GM08714 (cell line): ENCODE data around the gene DNMT3A.

ENCODE experiments used
- H3K4me3 ChIP-seq: fragments of 200-500 bp; sonication (Bioruptor generic); 2 replicates; pipeline ENCODE4 v1.5.1; 2014; ENCODE audit warnings: mild to moderate bottlenecking, low read length, inconsistent platforms
- ZNF274 ChIP-seq: IDR thresholded peaks from 2 replicates; pipeline ENCODE4 v1.6.1; 2012; ENCODE audit warnings: mild to moderate bottlenecking, low read depth, low read length

DNMT3A gene

DNA sequence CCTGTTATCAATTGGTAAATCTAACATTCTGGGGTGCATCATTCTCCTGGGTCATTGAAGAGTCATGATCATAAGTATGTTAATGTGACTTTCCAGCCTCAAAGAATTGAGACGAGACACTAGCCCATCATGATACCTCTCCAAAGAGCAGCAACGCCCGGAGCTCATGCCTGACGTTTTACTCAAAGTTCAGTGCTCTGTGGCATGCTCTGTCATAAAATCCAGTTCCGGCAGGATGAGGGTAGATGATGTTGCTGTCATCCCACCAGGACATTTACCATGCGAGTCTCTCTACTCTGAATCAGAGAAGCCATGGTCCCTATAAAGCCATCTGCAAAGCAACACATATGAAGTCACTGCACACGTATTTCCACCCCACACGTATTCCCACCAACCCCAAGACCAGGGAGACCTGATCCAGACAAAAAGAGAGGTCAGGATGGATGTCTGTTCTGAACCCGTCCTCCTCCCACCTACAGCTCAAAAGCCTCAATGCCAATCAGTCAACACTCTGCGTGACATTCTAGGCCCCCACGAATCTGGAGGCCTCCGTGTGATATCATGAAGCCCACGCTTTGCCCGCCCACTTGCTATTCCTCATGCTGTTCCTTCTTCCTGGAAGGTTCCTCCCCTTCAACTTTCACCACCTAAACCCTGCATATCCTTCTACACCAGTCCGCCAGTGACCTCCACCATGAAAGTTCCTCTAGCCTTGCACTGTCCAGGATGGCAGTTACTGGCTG, 85.8 kb downstream of the DNMT3A start:
- TF ChIP-seq ZNF274: no peak
- no peak overlapping the region for H3K4me3 ChIP-seq

DNA sequence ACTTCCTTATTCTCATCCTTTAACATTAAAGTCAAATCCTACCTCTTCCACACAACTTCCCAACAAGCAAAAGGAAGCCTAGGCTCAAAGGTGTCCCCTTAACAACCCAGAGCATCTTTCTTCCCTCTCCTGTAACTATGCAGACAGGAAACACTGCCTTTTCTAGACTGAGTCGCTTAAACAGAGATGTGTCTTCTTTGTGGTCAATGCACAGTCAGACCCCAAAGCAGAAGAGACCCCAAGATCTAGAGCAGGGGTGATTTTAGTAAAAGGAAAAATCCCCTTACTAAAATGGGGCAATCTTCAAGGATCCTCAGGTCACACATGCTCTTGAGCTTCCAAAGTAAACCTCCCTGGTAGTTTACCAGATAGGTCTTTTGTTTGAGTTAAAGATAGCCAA, 86.8 kb downstream of the DNMT3A start:
- TF ChIP-seq ZNF274: no peak
- H3K4me3 ChIP-seq: no peak overlapping the region

DNA sequence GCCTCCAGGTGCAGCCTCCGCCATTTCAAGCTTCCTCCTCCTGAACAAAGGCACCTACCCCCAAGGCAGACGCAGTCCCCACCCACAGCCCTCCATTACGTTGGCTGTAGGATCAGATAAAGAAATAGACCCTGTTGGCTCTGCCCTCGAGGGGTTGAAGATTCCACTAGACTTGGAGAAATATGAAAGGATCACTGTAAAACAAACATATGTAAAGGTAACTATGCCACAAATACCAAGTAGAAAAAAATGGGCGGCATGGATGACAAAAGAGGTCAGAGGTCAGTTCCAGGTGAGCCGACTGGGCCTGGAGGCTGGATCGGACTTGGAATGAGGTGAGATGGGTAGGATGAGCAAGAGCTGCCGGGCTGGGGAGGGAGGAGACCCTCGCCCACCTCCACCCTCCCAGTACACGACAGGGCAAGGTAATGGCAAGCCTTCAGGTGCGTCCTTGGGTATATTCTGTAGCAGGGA, 88.5 kb downstream of the DNMT3A start:
- no peak for TF ChIP-seq ZNF274
- H3K4me3 ChIP-seq: no peak overlapping the region

DNA sequence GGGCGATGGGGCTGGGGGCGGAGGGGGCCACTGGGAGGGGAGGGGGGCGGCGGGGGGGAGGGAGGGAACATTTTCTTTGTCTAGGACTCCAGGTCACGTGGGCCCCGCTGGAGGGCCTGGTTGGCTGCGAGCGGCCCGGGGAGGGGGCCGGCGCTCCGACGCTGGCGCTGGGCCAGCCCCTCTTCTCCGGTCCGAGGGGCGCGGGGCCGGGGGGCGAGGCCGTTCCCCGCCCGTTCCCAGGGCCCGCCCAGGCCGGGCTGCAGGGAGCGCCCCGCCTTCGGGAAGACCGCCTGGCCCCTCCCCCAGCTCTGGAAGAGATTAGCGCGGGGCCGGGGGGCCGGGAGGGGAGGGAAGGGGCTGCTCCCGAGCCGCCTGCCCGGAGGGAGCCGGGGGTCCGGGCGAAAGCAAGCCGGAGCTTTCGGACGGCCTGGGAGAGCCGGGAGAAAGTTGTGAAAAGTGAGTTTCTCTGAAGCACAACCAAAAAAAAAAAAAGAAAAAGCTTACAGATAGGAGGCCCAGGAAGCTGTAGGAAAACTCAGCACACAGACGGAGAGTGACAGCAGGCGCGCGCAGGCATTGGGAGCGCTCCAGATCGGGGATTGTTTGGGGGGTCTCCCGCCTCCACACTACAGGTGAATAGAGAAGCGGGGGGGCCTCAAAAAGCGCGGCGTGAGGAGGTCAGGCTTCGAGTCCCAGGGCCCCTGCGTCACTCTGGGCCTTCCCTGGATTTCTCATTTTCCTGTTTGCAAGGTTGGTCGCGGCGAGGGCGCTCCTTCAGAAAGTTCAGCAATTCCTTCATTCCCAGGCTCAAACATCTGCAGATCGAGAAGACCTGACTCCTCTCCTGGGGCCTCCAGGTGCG, 89.2 kb downstream of the DNMT3A start:
- no peak for TF ChIP-seq ZNF274
- H3K4me3 ChIP-seq: peak overlapping the region; percentile 26; the same call in 1 of the 2 replicates

DNA sequence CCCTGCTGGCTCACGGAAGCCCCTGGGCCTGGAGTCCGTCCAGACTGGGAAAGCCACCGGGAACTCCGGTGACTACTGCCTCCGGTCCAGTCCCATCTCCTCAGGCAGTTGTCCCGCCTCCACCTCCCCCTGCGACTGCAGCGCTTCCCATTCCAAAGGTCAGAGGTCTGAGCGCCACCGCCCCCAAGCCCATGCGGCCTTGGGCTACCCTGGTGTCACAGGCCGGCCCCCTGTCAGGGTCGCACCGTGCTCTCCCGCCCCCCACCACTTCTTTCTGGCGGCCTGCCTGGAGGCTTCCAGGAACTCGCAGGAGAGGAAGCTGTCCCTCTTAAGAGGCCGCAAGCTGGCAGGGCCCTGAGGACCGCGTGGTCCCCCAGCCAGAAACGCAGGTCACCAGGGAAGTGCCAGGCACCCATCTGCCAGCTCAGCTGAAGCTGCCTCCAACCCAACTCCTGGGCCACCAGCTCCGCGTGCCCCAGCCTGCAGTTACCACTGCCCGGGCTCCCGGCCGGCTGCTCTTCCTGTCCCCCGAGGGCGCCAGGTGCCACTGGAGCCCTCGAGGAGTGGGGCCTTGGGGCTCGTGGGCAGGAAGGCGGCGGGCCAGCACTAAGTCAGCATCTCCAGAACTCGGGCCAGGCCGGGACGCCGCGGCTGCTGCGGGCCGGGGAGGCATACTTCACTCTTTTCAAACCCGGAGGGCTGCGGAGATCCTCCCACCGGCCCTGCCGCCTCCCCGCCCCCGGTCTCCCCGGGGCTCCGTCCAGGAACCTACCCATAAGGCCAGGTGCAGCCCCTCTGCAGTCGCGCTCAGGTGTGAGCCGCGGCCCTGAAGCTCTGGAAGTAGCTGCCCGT, 90.1 kb downstream of the DNMT3A start:
- TF ChIP-seq ZNF274: no peak
- H3K4me3 ChIP-seq: peak overlapping the region; percentile 64; the same call in 1 of the 2 replicates

DNA sequence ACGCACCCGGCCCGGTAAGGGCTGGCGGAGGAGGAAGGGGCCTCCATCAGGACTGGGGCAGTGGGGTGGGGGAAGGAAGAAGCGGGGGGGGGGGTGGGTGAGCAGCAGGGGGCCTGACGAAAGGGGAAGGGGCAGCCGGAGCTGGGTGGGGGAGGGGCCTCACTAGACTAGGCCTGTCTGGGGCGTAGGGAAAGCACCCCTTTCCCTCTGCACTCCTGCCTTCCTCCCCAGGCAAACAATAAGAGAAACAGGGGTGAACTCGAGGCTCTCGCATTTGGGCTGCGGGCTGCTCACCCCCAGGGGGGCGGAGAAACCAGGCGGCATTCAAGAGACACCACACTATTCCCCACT, 90.7 kb downstream of the DNMT3A start:
- no peak for TF ChIP-seq ZNF274
- H3K4me3 ChIP-seq: peak overlapping the region; percentile 64; the same call in 1 of the 2 replicates

DNA sequence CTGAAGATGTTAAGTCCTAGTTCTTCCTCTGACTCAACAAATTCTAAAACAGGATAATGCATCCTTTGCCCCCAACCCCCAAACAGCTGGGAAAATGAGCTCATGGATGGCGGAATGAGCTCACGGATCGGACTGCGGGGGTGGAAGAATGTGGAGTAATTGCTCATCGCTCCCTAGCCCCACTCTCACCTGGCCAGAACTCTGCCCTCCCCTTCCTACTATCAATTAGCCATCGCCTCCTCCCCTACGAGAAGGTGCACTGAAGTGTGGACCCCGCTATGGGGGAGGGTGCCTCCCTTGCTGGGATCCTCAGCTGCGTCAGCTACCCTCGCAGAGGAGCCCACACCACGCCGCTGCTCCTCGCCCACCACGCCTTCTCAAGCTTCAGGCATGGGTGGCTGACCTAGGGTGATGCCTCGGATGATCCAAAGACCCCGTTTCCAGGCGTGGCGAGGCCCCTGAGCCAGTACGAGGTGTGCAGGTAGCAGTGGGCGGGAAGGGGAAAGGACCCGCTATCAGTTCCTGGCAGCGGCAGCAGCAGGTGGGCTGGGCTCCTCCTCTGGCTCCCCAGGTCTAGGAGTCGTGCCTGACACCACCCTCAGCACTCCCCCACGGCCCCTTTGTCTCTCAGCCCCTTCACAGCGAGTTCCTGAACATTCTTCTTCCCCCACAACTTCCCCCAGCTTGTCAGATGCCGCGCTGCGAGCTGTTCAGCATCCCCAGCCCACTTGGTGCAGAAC, 91.2 kb downstream of the DNMT3A start:
- peak overlapping the region; percentile 46; the same call in 1 of the 2 replicates for H3K4me3 ChIP-seq
- no peak for TF ChIP-seq ZNF274

DNA sequence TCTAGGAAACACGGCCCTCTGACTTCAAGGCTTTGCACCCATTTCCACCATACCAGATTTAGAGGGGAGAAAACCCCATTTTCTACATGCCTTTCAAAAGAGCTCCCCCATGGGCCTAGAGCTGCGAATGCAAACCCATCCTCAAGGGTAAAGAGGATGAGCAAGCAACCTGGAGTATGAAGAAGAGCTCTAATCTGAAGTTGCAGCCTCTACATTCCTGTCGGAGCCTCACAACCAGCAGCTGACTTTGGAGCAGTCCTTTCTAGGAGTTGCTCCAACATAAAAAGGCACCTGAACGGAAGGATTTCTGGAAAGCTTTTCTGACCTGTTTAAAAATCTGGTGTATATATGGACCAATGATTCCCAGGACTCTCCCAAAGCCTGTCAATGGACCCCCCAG, 91.9 kb downstream of the DNMT3A start:
- TF ChIP-seq ZNF274: no peak
- H3K4me3 ChIP-seq: no peak overlapping the region

DNA sequence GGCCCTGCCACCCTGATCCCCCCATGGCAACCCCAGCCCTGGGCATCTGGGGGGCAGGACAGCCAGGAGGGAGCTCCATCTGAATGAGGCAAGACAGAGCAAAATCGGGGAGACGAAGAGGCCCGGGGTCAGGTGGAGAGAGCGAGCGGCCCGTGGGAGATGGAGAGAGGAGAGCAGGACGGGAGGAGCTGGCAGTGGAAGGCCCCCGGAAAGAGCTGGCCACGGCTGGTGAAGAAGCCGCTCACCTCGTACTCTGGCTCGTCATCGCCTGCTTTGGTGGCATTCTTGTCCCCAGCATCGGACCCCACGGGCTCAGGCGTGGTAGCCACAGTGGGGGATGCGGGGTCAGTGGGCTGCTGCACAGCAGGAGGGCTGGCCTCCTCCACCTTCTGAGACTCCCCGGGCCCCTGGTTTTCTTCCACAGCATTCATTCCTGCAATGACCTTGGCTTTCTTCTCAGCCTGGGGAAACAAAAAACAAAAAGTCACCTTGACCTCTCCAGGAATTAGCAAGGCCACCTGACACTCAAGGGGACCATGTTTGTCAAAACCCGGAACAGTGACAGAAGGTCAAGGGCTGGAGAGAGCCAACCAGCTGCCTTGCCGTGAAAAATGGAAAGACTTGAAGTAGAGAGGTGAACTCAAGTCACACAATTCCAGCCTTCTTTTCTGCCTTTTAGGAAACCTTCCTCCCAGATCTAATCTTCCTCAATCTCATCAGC, 93.8 kb downstream of the DNMT3A start:
- TF ChIP-seq ZNF274: no peak
- H3K4me3 ChIP-seq: no peak overlapping the region

DNA sequence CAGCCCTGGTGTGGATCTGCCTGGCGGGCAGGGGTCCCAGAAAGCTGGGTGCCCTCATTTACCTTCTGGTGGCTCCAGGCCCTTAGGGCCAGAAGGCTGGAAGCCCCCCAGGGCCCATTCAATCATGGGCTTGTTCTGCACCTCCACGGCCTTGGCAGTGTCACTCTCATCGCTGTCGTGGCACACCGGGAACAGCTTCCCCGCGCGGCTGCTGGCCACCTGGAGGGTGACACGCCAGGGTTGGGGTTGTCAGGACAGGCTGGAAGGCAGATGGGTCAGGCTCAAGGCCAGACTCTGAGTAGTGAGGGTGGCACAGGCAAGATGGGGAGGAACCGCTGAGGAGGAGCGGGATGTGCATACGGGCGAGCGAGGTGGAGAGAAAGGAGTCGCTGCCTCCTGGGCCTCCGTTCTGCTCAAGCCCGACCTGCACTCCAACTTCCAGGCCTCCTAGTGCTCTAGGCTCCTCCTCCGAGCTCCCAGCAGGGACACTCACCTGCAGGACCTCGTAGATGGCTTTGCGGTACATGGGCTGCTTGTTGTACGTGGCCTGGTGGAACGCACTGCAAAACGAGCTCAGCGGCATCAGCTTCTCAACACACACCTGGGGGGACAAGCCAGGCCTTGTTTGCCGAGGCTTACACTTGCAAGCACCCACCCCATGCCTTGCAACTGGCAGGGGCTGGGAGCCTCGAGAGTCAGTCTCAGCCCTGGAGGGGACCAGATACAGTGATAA, 95.0 kb downstream of the DNMT3A start:
- H3K4me3 ChIP-seq: no peak overlapping the region
- no peak for TF ChIP-seq ZNF274

DNA sequence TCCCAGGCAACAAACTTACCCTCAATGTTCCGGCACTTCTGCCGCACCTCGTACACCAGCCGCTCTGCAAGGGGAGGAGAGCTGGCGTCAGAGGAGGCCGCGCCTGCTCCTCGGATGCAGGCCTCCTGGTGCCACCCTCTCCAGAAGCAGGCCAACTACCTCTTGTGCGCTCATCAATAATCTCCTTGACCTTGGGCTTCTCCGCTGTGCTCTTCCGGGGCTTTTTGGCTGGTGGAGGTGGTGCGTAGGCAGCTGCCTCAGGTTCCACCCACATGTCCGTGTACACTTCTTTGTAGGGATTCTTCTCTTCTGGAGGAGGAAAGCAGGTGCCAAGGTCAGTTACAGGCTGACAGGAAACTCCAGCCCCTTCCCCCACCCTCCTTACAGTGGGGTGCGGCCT, 95.7 kb downstream of the DNMT3A start:
- no peak for TF ChIP-seq ZNF274
- no peak overlapping the region for H3K4me3 ChIP-seq

DNA sequence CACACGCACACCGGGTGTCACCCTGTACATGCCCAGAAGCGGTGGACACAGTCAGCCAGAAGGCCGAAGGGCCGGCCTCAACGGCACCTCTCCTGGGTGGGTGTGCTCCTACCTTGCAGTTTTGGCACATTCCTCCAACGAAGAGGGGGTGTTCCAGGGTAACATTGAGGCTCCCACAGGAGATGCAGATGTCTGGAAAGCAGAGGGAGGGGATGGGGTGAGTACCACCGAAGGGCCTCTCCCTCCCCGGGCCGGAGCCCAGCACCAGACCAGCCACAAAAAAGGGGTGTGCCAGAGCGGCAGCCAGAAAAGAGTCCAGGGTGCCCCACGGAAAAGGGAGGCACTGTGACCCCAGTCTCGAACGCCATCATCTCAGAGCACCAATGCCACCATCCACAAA, 96.6 kb downstream of the DNMT3A start:
- no peak overlapping the region for H3K4me3 ChIP-seq
- TF ChIP-seq ZNF274: no peak

DNA sequence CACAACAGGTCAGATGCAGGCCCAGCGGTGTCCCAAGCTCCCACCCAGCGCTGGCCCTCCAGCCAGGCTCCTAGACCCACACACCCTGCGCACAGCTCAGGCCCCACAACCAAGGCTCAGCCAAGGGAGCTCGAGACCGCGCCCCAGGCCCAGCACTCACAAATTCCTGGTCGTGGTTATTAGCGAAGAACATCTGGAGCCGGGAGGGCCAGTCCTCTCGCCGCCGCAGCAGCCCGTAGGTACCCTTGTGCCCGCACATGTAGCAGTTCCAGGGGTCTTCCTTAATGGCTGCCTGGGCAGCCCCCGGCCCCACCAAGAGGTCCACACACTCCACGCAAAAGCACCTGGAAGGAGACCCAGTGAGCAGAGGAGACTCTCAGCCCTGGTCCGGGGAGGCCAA, 97.7 kb downstream of the DNMT3A start:
- no peak for TF ChIP-seq ZNF274
- H3K4me3 ChIP-seq: no peak overlapping the region
